ENCODE results near the gene ZNF174. TPM values are rescaled to one million over a fixed set of nuclear protein-coding genes. Genes with fewer than 3 reads are reported as not detected.

The ZNF174 gene
- total RNA-seq, 6 experiments from 2014 or later = 3.4 to 5.3 (median 4.1) TPM

DNA sequence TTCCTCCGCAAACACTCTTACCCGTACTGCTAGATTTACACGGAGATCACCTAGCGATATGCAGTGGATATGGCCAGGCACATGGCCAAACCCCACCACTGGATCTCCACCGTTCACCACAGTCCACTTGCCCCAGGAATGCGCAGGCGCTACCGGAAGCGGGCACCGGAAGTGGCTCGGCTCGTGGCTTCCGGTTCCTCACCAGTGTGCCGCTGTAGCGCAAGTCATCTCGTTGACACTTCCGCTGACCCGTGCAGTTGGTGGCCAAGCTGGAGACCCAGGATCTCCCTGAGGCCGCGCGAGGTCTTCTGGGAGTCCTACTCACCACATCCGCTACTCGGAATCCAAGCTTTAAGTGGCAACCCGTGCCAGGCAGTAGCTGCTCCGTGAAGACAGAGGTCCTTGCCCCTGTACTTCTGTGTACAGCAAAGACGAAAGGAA, 30.8 kb downstream of the ZNF174 start:
- H3K27ac ChIP-seq = no peak overlapping the region
- peaks cover 0 to 5% (median 2%) of the 10 kb centered on the region in 4 donors for H3K36me3 ChIP-seq
- peak overlapping the region in 2 of 3 donors; percentile 0 to 27 for H3K4me3 ChIP-seq
- intact Hi-C loops (cut with DNase I) = no loop called here
- ATAC-seq = peak in 3 of 4 donors; percentile 42 to 81 (median 79)
- WGBS (ENCODE audit: insufficient coverage, low coverage, low lambda C conversion rate, missing lambda C conversion rate) = 48% methylated on average over 12 of the region's 26 CpGs
- DNase-seq = peak; percentile 34 to 79 (median 58)
- no peak for TF ChIP-seq POLR2A (IDR thresholded peaks at IDR 0.05)
- no peaks in the 10 kb centered on the region for H3K9me3 ChIP-seq
- no peaks in the 10 kb centered on the region for H3K4me1 ChIP-seq
- no peaks in the 10 kb centered on the region for H3K27me3 ChIP-seq

DNA sequence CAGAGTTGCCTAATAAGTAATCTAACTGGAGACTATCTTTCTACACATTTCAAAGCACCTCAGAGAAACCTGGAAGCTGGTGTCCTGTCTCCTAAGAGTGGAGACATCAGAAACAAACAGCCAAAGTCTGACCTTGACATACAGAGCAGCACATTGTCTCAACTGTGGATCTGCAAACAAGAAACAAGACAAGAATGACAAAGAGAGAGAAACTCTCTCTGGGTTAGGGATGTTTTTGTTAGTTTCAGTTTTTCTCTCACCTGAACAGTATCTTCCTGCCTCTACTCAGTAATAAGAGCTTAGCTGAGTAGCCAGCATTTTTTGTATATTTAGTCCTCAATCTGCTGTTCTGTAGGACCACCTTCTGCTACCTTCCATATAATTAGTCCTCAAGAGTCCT, 33.4 kb downstream of the ZNF174 start:
- no peaks in the 10 kb centered on the region for H3K4me1 ChIP-seq
- no peaks in the 10 kb centered on the region for H3K9me3 ChIP-seq
- H3K27ac ChIP-seq = no peak overlapping the region
- TF ChIP-seq POLR2A (IDR thresholded peaks at IDR 0.05) = no peak
- TF ChIP-seq, protein P1, sequence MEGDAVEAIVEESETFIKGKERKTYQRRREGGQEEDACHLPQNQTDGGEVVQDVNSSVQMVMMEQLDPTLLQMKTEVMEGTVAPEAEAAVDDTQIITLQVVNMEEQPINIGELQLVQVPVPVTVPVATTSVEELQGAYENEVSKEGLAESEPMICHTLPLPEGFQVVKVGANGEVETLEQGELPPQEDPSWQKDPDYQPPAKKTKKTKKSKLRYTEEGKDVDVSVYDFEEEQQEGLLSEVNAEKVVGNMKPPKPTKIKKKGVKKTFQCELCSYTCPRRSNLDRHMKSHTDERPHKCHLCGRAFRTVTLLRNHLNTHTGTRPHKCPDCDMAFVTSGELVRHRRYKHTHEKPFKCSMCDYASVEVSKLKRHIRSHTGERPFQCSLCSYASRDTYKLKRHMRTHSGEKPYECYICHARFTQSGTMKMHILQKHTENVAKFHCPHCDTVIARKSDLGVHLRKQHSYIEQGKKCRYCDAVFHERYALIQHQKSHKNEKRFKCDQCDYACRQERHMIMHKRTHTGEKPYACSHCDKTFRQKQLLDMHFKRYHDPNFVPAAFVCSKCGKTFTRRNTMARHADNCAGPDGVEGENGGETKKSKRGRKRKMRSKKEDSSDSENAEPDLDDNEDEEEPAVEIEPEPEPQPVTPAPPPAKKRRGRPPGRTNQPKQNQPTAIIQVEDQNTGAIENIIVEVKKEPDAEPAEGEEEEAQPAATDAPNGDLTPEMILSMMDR (IDR thresholded peaks at IDR 0.05) = no peak
- no peak for DNase-seq
- peaks cover 0 to 5% (median 2%) of the 10 kb centered on the region in 4 donors for H3K36me3 ChIP-seq
- intact Hi-C loops (cut with DNase I) = no loop called here
- ATAC-seq = no peak
- no peaks in the 10 kb centered on the region for H3K27me3 ChIP-seq
- H3K4me3 ChIP-seq = no peak overlapping the region

DNA sequence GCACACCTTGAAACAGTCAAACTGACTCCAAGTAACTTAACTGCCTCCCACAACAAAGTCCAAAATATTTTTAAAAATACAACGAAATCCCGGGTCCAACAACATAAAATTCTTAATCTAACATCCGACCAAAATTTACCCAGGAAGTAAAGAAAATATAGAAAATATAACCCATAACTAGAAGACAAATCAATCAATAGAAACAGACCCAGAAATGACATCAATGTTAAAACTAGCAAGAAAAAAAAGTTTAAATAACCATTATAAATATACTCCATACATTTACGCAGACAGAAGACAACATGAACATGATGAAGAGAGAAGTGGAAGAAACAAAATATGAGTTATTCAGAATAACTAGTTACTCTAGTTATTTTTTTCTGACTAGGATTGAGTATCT, 38.6 kb downstream of the ZNF174 start:
- no peak for DNase-seq
- Histone ChIP-seq H3K4me1 (peaks cover 0 to 5% (median 0%) of the 10 kb centered on the region in 4 donors), H3K27me3 (no peaks in the 10 kb centered on the region), H3K4me3 (no peak overlapping the region), H3K36me3 (peaks cover 0 to 5% (median under 1%) of the 10 kb centered on the region in 4 donors), H3K27ac (no peak overlapping the region), H3K9me3 (no peaks in the 10 kb centered on the region)
- ATAC-seq = no peak
- WGBS (ENCODE audit: insufficient coverage, low coverage, low lambda C conversion rate, missing lambda C conversion rate) = 66% methylated on average over 4 of the region's 4 CpGs
- TF ChIP-seq POLR2A (IDR thresholded peaks at IDR 0.05) = no peak
- TF ChIP-seq, protein P1 (IDR thresholded peaks at IDR 0.05) = no peak
- intact Hi-C loops (cut with DNase I) = no loop called here

DNA sequence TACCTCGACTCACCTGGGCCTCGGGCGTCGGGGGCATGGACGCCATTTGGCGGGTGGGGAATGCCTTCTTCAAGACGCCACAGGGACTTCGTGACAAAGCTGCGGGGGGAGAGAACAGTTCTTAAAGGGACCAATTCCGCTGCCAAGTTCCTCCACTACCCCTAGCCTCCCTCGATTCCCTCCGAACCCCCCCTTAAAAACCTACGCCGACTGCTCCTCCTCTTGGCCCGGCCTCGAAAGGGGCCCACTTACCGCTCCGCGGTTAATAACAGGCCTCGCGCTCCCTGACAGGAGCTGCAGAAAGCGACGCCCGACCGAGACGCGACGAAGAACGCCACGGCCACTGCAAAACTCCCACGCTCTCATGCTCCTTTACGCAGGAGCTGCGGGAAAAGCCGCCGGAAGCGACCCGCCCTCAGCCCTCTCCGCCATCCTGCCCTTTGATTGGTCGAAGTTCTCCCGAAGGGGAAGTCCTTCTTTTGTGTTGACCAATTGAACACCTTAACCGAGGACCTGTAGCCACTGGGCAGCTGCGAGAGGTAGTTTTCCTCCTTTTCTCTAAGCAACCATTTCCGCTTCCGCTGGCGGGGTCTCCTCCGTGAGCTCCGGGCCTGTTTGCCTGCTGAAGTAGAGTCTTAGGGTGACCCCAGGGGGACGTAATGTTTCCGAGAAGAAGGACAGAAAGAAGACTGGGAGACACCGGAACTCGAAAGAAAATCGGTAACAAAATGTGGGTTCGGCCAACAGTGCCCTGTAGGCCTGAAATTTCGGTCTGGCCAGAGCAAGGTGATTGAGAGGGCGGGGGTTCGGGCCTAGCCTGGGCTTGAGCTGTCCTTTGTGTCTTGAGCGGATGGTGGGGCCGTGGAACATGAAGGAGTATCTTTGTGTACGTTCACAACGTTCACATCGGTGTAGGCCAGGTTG, 42.4 kb downstream of the ZNF174 start, which contains the start of the genes NAA60 and ZNF597:
Gene NAA60 (plus strand): TSS at position 573 of the 924 bp plus-strand sequence. CDS start 32,548 bp downstream, outside the sequence.
Gene ZNF597 (minus strand): TSS at position 397 of the 924 bp plus-strand sequence. CDS start 351 bp downstream, at position 46.
- Histone ChIP-seq H3K4me1 (peaks cover 0 to 5% (median 0%) of the 10 kb centered on the region in 4 donors), H3K27ac (peak within 1 kb of the TSS in 2 of 3 donors; percentile 43 to 53), H3K9me3 (no peaks in the 10 kb centered on the region), H3K27me3 (no peaks in the 10 kb centered on the region), H3K36me3 (peaks cover 0 to 2% (median 0%) of the 10 kb centered on the region in 4 donors), H3K4me3 (peak within 1 kb of the TSS; percentile 51 to 76 (median 61))
- intact Hi-C loops (cut with DNase I) = no loop called here
- 44% methylated on average over 32 of the region's 61 CpGs for WGBS (ENCODE audit: insufficient coverage, low coverage, low lambda C conversion rate, missing lambda C conversion rate)
- ATAC-seq = peak; percentile 97 to 99 (median 98)
- peak; percentile 77 to 88 (median 86) for DNase-seq
- TF ChIP-seq, protein P1 (IDR thresholded peaks at IDR 0.05) = peak in 1 of 4 donors; percentile 4
- TF ChIP-seq POLR2A (IDR thresholded peaks at IDR 0.05) = peak; percentile 53

DNA sequence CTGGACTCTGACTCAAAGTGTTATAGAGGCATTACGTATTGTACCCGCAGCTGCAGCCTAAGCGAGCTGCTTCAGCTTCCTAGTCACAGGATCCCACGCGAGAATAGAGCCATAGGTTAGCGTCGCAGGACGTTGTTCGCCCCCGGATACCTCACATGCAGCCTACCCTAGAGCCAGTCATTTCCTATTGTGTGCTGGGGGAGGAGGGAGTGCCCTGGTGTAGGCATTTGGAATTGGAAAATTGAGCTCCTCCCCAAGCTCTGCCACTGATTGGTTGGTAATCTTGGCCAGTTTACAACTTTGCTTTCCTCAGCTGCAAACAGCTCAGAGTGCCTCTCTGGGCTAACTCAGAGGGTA, 43.0 kb downstream of the ZNF174 start:
- Histone ChIP-seq H3K27ac (peak overlapping the region in 1 of 3 donors; percentile 53), H3K36me3 (peaks cover 0 to 3% (median 0%) of the 10 kb centered on the region in 4 donors), H3K27me3 (no peaks in the 10 kb centered on the region), H3K4me1 (peaks cover 0 to 5% (median 0%) of the 10 kb centered on the region in 4 donors), H3K9me3 (no peaks in the 10 kb centered on the region), H3K4me3 (peak overlapping the region; percentile 51 to 76 (median 61))
- ATAC-seq (peak; percentile 72 to 83 (median 76)), DNase-seq (no peak)
- 80% methylated on average over 1 of the region's 10 CpGs for WGBS (ENCODE audit: insufficient coverage, low coverage, low lambda C conversion rate, missing lambda C conversion rate)
- TF ChIP-seq, protein P1 (IDR thresholded peaks at IDR 0.05) = peak in 1 of 4 donors; percentile 2
- peak; percentile 41 for TF ChIP-seq POLR2A (IDR thresholded peaks at IDR 0.05)
- intact Hi-C loops (cut with DNase I) = no loop called here
